GM12865 (cell line): ENCODE results near the gene PHAF1.
A peak's percentile ranks its signal among the peaks of the same experiment; 100 is the strongest.

Experiments
- DNase-seq: peaks from one replicate; pipeline ENCODE4 v3.0.0; 2010; ENCODE audit warnings: low read depth
- H3K4me3 ChIP-seq: 2 replicates; pipeline ENCODE4 v1.5.1; 2011; ENCODE audit warnings: mild to moderate bottlenecking, low read depth, low read length, control low read depth
- TF ChIP-seq, protein P1 (sequence below): IDR thresholded peaks from 2 replicates; pipeline ENCODE4 v1.5.1; 2011; ENCODE audit warnings: low read length, control low read depth, low read depth, inconsistent platforms; ENCODE audit not compliant: insufficient read depth; ENCODE audit errors: missing control alignments

The PHAF1 gene

DNA sequence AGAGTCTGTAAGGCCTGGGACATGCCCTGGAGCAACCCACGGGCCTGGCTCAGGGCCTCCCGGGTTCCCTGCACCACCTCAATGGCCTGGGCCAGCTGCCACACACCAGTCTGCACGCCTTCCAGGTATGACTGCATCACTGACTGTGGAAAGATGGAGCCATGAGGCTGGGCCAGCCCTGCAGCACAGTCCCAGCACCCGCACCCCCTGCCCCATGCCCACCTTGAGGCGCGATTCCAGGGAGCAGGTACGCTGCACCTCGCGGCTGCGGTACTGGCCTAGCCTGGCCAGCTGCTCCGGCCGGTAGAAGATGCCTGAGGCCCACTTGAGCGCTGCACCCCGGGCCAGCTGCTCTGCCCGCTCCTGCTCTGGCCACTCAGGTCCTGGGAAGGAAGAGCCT, 79.1 kb downstream of the PHAF1 start:
- DNase-seq: no peak
- TF ChIP-seq, protein P1, sequence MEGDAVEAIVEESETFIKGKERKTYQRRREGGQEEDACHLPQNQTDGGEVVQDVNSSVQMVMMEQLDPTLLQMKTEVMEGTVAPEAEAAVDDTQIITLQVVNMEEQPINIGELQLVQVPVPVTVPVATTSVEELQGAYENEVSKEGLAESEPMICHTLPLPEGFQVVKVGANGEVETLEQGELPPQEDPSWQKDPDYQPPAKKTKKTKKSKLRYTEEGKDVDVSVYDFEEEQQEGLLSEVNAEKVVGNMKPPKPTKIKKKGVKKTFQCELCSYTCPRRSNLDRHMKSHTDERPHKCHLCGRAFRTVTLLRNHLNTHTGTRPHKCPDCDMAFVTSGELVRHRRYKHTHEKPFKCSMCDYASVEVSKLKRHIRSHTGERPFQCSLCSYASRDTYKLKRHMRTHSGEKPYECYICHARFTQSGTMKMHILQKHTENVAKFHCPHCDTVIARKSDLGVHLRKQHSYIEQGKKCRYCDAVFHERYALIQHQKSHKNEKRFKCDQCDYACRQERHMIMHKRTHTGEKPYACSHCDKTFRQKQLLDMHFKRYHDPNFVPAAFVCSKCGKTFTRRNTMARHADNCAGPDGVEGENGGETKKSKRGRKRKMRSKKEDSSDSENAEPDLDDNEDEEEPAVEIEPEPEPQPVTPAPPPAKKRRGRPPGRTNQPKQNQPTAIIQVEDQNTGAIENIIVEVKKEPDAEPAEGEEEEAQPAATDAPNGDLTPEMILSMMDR: no peak
- H3K4me3 ChIP-seq: no peak overlapping the region

DNA sequence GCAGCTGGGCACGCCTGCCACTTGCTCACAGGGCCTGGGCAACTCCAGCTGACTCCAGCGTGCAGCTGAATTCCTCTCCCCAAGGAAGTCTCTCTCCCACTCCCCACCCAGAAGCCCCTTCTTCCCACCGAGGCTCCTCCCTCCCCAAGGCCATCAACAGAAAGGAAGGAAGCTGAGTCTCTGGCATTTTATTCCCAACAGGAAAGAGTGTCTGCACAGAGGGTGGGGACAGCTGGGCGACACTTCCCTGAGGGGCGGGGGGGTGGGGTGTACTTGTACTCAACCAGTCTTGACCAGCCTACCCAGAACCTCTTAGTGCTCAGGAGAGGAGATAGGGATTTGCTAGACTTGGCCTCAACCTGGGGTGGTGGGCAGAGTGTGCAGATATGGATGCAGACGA, 80.3 kb downstream of the PHAF1 start, which contains the start of gene EXOC3L1:
Gene EXOC3L1 (minus strand): TSS at position 96 of the 400 bp plus-strand sequence. CDS start 460 bp downstream, outside the sequence.
- no peak within 1 kb of the TSS for H3K4me3 ChIP-seq
- DNase-seq: no peak
- TF ChIP-seq, protein P1: no peak

GRCh38 chr16:67190448-67191399, 81.0 kb downstream of the PHAF1 start:
- no peak overlapping the region for H3K4me3 ChIP-seq
- DNase-seq: no peak
- TF ChIP-seq, protein P1: no peak

DNA sequence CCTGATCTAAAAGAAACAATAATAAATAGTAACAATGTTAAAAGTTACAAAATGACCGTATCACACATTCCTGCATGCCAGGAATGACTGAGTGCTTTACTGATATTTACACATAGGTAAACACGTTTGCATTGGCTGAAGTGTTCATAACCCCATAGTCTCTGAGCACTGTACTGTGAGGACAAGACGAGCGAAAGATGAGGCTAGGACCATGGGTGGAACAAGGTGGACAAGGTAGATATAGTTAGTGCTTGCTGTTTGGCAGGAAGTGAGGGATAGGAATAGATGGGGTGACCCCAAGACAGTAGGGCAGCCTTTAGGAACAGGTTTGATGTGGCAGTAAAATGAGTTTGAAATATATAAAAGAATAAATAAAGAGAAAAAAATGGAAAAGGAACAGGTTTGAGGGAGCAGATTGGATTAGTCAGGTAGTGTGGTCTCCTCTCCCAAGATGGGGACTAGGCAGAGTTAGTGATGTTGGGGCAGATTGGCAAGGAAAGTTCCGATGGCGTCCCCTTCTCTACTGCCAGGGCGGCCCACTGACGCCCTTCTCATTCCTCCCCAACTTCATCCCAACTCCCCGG, 81.8 kb downstream of the PHAF1 start:
- no peak for DNase-seq
- H3K4me3 ChIP-seq: peak overlapping the region; percentile 52
- TF ChIP-seq, protein P1: no peak

- DNase-seq: peak; percentile 95
- H3K4me3 ChIP-seq: peak within 1 kb of the TSS; percentile 95
- TF ChIP-seq, protein P1: no peak
Measured at GRCh38 chr16:67191995-67192681, 82.4 kb downstream of the PHAF1 start, which contains the start of gene E2F4. E2F4 (plus strand) TSS chr16:67192155; CDS start chr16:67192228, 73 bp downstream.

DNA sequence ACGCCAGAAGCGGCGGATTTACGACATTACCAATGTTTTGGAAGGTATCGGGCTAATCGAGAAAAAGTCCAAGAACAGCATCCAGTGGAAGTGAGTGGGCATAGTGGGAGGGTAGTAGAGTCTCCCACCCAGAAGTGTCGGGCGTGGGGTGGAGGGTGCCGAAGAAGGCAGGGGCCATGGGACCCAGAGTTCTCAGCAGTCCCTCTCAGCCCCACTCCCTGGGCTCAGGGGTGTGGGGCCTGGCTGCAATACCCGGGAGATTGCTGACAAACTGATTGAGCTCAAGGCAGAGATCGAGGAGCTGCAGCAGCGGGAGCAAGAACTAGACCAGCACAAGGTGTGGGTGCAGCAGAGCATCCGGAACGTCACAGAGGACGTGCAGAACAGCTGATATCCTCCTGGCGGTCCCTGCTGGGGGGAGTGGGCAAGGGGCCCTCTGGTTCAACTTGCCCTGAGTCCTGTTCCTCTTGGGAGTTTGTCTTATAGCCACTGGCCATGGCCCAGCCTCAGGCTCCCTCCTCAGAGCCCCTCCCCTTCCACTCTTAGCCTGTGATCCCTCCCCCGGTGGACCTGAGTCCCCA, 83.1 kb downstream of the PHAF1 start:
- peak overlapping the region; percentile 95 for H3K4me3 ChIP-seq
- TF ChIP-seq, protein P1: no peak

More for the DNA sequence above, 83.1 kb downstream of the PHAF1 start:
- DNase-seq: no peak
